Measurements from ENCODE around the gene TSSK3.

- TF ChIP-seq, protein P1, sequence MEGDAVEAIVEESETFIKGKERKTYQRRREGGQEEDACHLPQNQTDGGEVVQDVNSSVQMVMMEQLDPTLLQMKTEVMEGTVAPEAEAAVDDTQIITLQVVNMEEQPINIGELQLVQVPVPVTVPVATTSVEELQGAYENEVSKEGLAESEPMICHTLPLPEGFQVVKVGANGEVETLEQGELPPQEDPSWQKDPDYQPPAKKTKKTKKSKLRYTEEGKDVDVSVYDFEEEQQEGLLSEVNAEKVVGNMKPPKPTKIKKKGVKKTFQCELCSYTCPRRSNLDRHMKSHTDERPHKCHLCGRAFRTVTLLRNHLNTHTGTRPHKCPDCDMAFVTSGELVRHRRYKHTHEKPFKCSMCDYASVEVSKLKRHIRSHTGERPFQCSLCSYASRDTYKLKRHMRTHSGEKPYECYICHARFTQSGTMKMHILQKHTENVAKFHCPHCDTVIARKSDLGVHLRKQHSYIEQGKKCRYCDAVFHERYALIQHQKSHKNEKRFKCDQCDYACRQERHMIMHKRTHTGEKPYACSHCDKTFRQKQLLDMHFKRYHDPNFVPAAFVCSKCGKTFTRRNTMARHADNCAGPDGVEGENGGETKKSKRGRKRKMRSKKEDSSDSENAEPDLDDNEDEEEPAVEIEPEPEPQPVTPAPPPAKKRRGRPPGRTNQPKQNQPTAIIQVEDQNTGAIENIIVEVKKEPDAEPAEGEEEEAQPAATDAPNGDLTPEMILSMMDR (IDR thresholded peaks at IDR 0.05; ENCODE audit: extremely low read depth in 1 of 2, insufficient read depth in 1 of 2, low read depth in 1 of 2, low read length in 2 of 2): no peak
- TF ChIP-seq EZH2 (IDR thresholded peaks at IDR 0.05; ENCODE audit: borderline replicate concordance, low read depth, low read length, severe bottlenecking) (no peak), POLR2A (IDR thresholded peaks at IDR 0.05; ENCODE audit: low read depth, low read length) (no peak), MAX (IDR thresholded peaks at IDR 0.05; ENCODE audit: insufficient read depth, insufficient read length) (no peak), POLR2AphosphoS5 (IDR thresholded peaks at IDR 0.05; ENCODE audit: insufficient read depth, low read depth, low read length) (no peak)
Measured at GRCh38 chr1:32353431-32353830, 8.9 kb upstream of the TSSK3 start.
